Vein endothelial cell (primary cell): ENCODE data around the gene LRRC26. TPM values are rescaled to one million over a fixed set of nuclear protein-coding genes. Genes with fewer than 3 reads are reported as not detected.

Experiments
- small RNA-seq: library from RNA; depleted of rRNA; stranded (forward); fragments of <200 nt; gene quantifications from one replicate; pipeline ENCODE3, GENCODE V24; 2012
- total RNA-seq: library from RNA; depleted of rRNA; stranded (reverse); fragments of >200 nt; gene quantifications from 2 replicates; pipeline ENCODE4 v1.2.3, GENCODE V29; 2012

Gene LRRC26, protein sequence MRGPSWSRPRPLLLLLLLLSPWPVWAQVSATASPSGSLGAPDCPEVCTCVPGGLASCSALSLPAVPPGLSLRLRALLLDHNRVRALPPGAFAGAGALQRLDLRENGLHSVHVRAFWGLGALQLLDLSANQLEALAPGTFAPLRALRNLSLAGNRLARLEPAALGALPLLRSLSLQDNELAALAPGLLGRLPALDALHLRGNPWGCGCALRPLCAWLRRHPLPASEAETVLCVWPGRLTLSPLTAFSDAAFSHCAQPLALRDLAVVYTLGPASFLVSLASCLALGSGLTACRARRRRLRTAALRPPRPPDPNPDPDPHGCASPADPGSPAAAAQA
- total RNA-seq = not detected in 2 replicates

DNA sequence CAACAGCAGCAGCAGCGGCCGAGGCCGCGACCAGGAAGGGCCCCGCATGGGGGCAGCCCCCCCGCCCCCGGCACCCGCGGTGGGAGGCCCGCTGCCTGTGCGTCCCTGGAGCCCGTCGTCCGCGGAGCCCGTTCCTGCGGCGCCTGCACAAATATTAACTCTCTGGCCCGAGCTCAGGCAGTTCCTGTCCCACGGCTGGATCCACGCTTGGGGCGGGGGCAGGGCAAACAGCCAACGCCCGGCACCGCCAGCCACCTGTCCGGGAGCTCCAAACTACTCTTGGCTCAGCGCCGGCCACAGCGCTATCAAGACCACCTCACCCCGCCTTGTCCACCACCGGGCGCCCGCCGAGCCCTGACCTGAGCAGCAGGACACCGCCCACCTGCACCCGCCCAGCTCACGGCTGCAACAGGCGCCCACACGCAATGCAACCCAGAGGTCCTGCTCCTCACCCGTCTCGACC is at the start of gene LRRC26:
TSS of gene LRRC26 (minus strand) at position 156 of the 463 bp plus-strand sequence. CDS start at position 48, 108 bp downstream.

DNA sequence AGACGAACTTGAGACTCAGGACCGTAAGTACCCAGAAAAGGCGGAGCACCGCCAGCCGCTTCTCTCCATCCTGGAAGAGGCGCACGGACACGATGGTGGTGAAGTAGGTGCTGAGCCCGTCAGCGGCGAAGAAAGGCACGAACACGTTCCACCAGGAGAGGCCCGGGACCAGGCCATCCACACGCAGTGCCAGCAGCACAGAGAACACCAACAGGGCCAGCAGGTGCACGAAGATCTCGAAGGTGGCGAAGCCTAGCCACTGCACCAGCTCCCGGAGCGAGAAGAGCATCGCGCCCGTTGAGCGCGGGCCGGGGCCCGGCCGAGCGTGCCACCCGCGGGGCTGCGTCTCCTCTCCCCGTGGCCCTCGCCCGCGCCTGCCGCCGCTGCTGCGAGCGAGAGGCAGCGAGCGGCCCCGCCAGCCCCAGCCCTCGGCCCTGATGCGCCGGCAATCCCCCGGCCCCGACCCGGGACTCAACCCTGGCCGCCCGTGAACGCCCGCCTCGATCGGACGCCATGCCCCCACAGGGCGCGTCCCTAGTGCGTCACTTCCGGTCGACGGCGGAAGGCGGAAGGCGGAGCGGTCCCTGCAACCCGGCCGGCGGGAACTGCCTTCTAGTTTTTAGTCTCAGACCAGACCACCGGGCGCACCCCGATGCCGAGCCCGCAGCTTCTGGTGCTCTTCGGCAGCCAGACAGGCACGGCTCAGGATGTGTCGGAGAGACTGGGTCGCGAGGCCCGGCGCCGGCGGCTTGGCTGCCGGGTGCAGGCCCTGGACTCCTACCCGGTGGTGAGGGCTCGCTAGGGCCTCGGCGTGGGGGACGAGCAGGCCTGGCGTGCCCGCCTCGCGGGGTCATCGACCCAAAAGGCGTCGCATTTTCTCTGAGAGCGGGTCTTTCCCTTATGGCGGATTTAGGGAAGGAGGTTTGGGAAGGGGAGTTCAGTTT is 35.5 kb upstream of the LRRC26 start, which contains the start of the genes NDOR1 and TMEM203:
TSS of gene NDOR1 (plus strand) at position 575 of the 944 bp plus-strand sequence. CDS start at position 653, 78 bp downstream.
TSS of gene TMEM203 (minus strand) at position 523 of the 944 bp plus-strand sequence. CDS start at position 289, 234 bp downstream.

DNA sequence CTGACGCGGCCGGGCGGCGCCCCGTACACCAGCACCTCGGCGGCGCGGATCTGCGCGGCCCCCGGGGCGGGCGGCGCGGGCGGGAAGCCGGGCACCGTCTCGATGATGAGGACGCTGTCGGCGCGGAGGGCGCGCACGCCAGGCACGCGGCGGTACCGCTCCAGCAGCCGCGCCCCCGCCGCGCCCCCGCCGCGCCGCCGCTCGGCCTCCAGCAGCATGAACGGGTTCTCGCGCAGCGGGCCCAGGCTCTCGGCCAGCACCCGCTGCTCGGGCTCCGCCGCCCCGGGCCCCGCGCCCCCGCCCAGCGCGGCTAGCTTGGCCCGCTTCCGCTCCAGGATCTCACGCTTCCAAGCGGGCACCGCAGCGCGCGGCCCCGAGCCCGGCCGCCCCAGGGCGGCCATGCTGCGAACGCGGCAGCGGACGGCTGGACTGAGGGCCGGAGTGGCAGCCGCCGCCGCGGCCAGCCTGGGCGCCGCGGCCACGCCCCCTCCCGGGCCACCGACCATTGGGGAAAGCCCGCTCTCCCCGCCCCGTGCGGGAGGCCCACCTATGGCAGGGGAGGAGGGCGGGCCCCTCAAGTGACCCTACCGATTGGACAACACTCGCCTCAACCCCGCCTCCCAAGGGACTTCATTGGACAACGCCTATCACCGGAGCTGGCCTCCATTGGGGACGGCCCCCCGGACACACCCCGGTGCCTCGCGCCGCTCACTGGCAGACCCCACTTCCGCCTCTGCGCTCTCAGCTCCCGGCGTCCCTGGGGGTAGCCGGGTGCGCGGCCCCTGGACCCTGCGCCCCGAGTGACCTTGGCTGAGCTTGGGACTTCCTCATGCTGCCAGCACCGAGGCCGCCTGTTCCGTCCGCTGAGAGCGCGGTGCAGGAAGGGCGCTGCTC is 30.7 kb upstream of the LRRC26 start, which contains the start of gene TPRN:
TSS of gene TPRN (minus strand) at position 431 of the 894 bp plus-strand sequence. CDS start at position 401, 30 bp downstream.

DNA sequence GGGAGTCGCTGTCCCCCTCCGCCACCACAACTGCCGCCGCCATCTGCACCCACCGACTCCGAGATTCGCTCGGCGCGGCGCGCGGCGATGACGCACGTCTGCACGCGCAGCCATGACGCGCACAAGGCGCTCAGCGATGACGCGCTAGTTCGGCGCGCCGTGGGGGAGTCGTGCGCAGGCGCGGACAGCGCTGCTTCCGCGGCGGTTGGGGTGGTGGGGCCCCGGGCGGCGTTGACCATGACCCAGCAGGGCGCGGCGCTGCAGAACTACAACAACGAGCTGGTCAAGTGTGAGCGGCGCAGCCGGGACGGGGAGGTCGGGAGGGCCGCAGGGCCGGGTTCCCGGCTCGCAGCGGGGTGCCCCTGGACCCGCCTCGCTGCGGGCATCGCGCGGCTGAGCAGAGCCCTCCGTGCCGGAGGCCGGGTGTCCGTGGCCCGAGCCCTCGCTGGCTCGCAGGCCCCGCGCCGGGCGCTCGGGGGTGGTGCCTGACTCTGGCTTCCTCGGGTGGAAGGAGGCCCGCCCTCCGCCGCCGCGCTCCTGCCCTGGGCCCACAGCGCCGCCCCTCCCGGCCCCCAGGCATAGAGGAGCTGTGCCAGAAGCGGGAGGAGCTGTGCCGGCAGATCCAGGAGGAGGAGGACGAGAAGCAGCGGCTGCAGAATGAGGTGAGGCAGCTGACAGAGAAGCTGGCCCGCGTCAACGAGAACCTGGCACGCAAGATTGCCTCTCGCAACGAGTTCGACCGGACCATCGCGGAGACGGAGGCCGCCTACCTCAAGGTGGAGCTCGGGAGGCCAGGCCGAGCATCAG is 18.8 kb upstream of the LRRC26 start, which contains the start of the genes ANAPC2 and SSNA1:
TSS of gene ANAPC2 (minus strand) at position 71 of the 807 bp plus-strand sequence. CDS start at position 43, 28 bp downstream.
TSS of gene SSNA1 (plus strand) at position 187 of the 807 bp plus-strand sequence. CDS start at position 238, 51 bp downstream.

DNA sequence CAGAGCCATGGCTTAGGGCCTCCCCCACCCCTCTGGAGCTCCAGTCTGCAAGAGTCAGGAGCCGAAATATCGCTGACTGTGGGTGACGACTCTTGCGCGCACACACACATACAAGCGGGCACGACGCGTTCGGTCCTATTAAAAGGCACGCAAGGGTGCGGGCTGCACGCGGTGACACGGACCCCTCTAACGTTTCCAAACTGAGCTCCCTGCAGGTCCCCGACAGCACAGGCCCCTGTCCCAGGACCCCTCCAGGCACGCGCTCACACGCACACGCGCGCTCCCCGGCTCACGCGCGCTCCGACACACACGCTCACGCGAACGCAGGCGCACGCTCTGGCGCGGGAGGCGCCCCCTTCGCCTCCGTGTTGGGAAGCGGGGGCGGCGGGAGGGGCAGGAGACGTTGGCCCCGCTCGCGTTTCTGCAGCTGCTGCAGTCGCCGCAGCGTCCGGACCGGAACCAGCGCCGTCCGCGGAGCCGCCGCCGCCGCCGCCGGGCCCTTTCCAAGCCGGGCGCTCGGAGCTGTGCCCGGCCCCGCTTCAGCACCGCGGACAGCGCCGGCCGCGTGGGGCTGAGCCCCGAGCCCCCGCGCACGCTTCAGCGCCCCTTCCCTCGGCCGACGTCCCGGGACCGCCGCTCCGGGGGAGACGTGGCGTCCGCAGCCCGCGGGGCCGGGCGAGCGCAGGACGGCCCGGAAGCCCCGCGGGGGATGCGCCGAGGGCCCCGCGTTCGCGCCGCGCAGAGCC is 31.0 kb downstream of the LRRC26 start, which contains the start of gene GRIN1:
TSS of gene GRIN1 (plus strand) at position 433 of the 746 bp plus-strand sequence. CDS start 333 bp downstream, outside the sequence.

Small RNA genes lying within 50 kb of the gene (small RNA-seq; reads per million reads assigned to genes)
- gene MIR3621 = not detected

Other genes with a start within 250 kb of the LRRC26 start
- gene FBXW5, start 225.3 kb downstream of the LRRC26 start, total RNA-seq = 180 and 181 TPM in 2 replicates
- gene C8G, start 224.8 kb downstream of the LRRC26 start, total RNA-seq = 0.33 and 0.76 TPM in 2 replicates
- 0.29 TPM in 1 of 2 replicates, not detected in the other for gene LCN12, start 217.8 kb downstream of the LRRC26 start, total RNA-seq
- not detected in 2 replicates for gene PTGDS, start 192.5 kb downstream of the LRRC26 start, total RNA-seq
- gene LCNL1, start 187.1 kb downstream of the LRRC26 start, total RNA-seq = not detected in 2 replicates
- 14.6 and 19.6 TPM in 2 replicates for gene PAXX, start 177.6 kb downstream of the LRRC26 start, total RNA-seq
- 0.29 and 0.33 TPM in 2 replicates for gene CLIC3, start 173.5 kb downstream of the LRRC26 start, total RNA-seq
- gene ABCA2, start 141.8 kb downstream of the LRRC26 start, total RNA-seq = 12.4 and 18.6 TPM in 2 replicates
- not detected in 2 replicates for gene FUT7, start 138.0 kb downstream of the LRRC26 start, total RNA-seq
- 52.6 and 64.7 TPM in 2 replicates for gene NPDC1, start 123.9 kb downstream of the LRRC26 start, total RNA-seq
- gene ENTPD2, start 116.0 kb downstream of the LRRC26 start, total RNA-seq = not detected in 2 replicates
- 11.1 and 14.7 TPM in 2 replicates for gene SAPCD2, start 99.5 kb downstream of the LRRC26 start, total RNA-seq
- 19.9 and 21.5 TPM in 2 replicates for gene UAP1L1, start 92.5 kb downstream of the LRRC26 start, total RNA-seq
- 65.8 and 69.2 TPM in 2 replicates for gene MAN1B1, start 83.1 kb downstream of the LRRC26 start, total RNA-seq
- gene DPP7, start 55.3 kb downstream of the LRRC26 start, total RNA-seq = 70.4 and 103 TPM in 2 replicates
- gene GRIN1, start 30.9 kb downstream of the LRRC26 start, total RNA-seq = 0.10 TPM in 1 of 2 replicates, not detected in the other
- not detected in 2 replicates for gene TMEM210, start 2.0 kb upstream of the LRRC26 start, total RNA-seq
- gene ANAPC2, start 18.5 kb upstream of the LRRC26 start, total RNA-seq = 30.1 and 37.6 TPM in 2 replicates
- gene SSNA1, start 18.6 kb upstream of the LRRC26 start, total RNA-seq = 102 and 108 TPM in 2 replicates
- 9.9 and 10.8 TPM in 2 replicates for gene TPRN, start 30.7 kb upstream of the LRRC26 start, total RNA-seq
- 27.1 and 28.9 TPM in 2 replicates for gene TMEM203, start 35.6 kb upstream of the LRRC26 start, total RNA-seq
- 8.3 and 8.8 TPM in 2 replicates for gene NDOR1, start 35.6 kb upstream of the LRRC26 start, total RNA-seq
- 0.19 and 0.65 TPM in 2 replicates for gene RNF208, start 52.2 kb upstream of the LRRC26 start, total RNA-seq
- gene CYSRT1, start 55.1 kb upstream of the LRRC26 start, total RNA-seq = 0.65 and 0.67 TPM in 2 replicates
- gene RNF224, start 57.5 kb upstream of the LRRC26 start, total RNA-seq = under 0.01 and 0.19 TPM in 2 replicates
- not detected in 2 replicates for gene SLC34A3, start 60.9 kb upstream of the LRRC26 start, total RNA-seq
- 199 and 241 TPM in 2 replicates for gene TUBB4B, start 71.2 kb upstream of the LRRC26 start, total RNA-seq
- gene STPG3, start 81.2 kb upstream of the LRRC26 start, total RNA-seq = not detected in 2 replicates
- gene NELFB, start 85.3 kb upstream of the LRRC26 start, total RNA-seq = 73.9 and 77.1 TPM in 2 replicates
- gene TOR4A, start 107.7 kb upstream of the LRRC26 start, total RNA-seq = 58.3 and 77.4 TPM in 2 replicates
- 46.7 and 64.3 TPM in 2 replicates for gene NRARP, start 132.2 kb upstream of the LRRC26 start, total RNA-seq